Endothelial cell of umbilical vein (primary cell): ENCODE results near the gene PUS10. TPM values are rescaled to one million over a fixed set of nuclear protein-coding genes. Genes with fewer than 3 reads are reported as not detected.
A peak's percentile ranks its signal among the peaks of the same experiment; 100 is the strongest.

ENCODE experiments used
- BruUV-seq: library from RNA; stranded (reverse); fragments of 400-500 nt; replicated peaks from 2 replicates; lab custom pipeline; 2021; lab: Mats Ljungman, UMichigan
- CTCF ChIA-PET: fragments of 300-600, 350-600 bp; sonication (Branson Sonifier 250); formaldehyde crosslinking; loops from one replicate; lab custom pipeline; 2021; ENCODE audit warnings: antibody characterized with exemption, inconsistent platforms; lab: Charles Lee
- POLR2A ChIA-PET: fragments of 300-600, 350-600 bp; sonication (Branson Sonifier 250); formaldehyde crosslinking; loops from one replicate; lab custom pipeline; 2021; ENCODE audit warnings: antibody characterized with exemption, inconsistent platforms; lab: Charles Lee
- DNase-seq: peaks from one replicate; pipeline ENCODE4 v3.0.0-alpha.2; 2011; ENCODE audit warnings: low read depth, low spot score
- FAIRE-seq: peaks from 2 replicates; lab custom pipeline; 2011; peaks lifted over from hg19 to GRCh38; lab: Jason Lieb, UNC
- H2AFZ ChIP-seq: 2 replicates; pipeline ENCODE4 v1.6.0; 2012; ENCODE audit warnings: low read depth, low read length, control low read depth, inconsistent platforms
- H3K27ac ChIP-seq: 2 replicates; pipeline ENCODE4 v1.5.1; 2011; ENCODE audit warnings: low read depth, mild to moderate bottlenecking, control low read depth, low read length, moderate library complexity; ENCODE audit not compliant: insufficient read depth
- H3K27me3 ChIP-seq, 2 experiments: 2 replicates each; pipeline versions ENCODE4 v1.6.0 to v1.6.1; 2011; ENCODE audit warnings: low read length in 2 of 2, mixed read lengths in 1 of 2; ENCODE audit not compliant: control insufficient read depth in 2 of 2, insufficient read depth in 2 of 2
- H3K36me3 ChIP-seq, 2 experiments: 2 replicates in 1 of 2; 3 replicates in 1 of 2; pipeline ENCODE4 v1.5.1; 2011; ENCODE audit warnings: low read length in 2 of 2, mild to moderate bottlenecking in 1 of 2, moderate library complexity in 1 of 2; ENCODE audit not compliant: control insufficient read depth in 2 of 2, insufficient read depth in 2 of 2; ENCODE audit errors: extremely low read depth in 1 of 2
- H3K4me1 ChIP-seq: 3 replicates; pipeline ENCODE4 v1.5.1; 2011; ENCODE audit warnings: mild to moderate bottlenecking, low read length; ENCODE audit not compliant: control insufficient read depth, insufficient read depth; ENCODE audit errors: extremely low read depth
- H3K4me2 ChIP-seq: 2 replicates; pipeline ENCODE4 v1.6.1; 2011; ENCODE audit warnings: low read length, control low read depth, mixed read lengths; ENCODE audit not compliant: insufficient read depth
- H3K4me3 ChIP-seq, 3 experiments: fragments of 200-600 bp in 1 of 3; sonication (generic), shearing (Covaris generic) in 1 of 3; replicated peaks in 1 of 3; 2 replicates each; pipeline ENCODE4 v1.5.1; 2011 to 2016; ENCODE audit warnings: control low read depth in 3 of 3, low read length in 3 of 3, mild to moderate bottlenecking in 2 of 3, inconsistent platforms in 1 of 3, low read depth in 1 of 3, moderate library complexity in 1 of 3; ENCODE audit not compliant: insufficient read depth in 1 of 3
- H3K79me2 ChIP-seq: 2 replicates; pipeline ENCODE4 v1.6.0; 2012; ENCODE audit warnings: low read length, inconsistent platforms; ENCODE audit not compliant: control insufficient read depth, insufficient read depth
- H3K9ac ChIP-seq: replicated peaks from 2 replicates; pipeline ENCODE3; 2011; ENCODE audit warnings: low read length, control low read depth; ENCODE audit not compliant: insufficient read depth; ENCODE audit errors: extremely low read depth
- H3K9me1 ChIP-seq: replicated peaks from 3 replicates; pipeline ENCODE4 v1.6.0; 2011; ENCODE audit warnings: mild to moderate bottlenecking, low read length; ENCODE audit not compliant: control insufficient read depth, insufficient read depth; ENCODE audit errors: extremely low read depth
- H3K9me3 ChIP-seq: replicated peaks from 2 replicates; pipeline ENCODE4 v1.5.1; 2012; ENCODE audit warnings: low read length, inconsistent platforms; ENCODE audit not compliant: control insufficient read depth, insufficient read depth
- H4K20me1 ChIP-seq: replicated peaks from 2 replicates; pipeline ENCODE3; 2011; ENCODE audit warnings: mild to moderate bottlenecking, low read length; ENCODE audit not compliant: control insufficient read depth, insufficient read depth; ENCODE audit errors: extremely low read depth
- CTCF ChIP-seq, 2 donors: IDR thresholded peaks; 1 replicate in 1 of 2; 2 replicates in 1 of 2; pipeline ENCODE4 v1.5.1; 2011; ENCODE audit warnings: low read length in 2 of 2, mild to moderate bottlenecking in 2 of 2, moderate library complexity in 2 of 2, control low read depth in 1 of 2, inconsistent platforms in 1 of 2, low read depth in 1 of 2; ENCODE audit not compliant: insufficient read depth in 1 of 2; ENCODE audit errors: extremely low read depth in 1 of 2
- EZH2 ChIP-seq: IDR thresholded peaks from 2 replicates; pipeline ENCODE4 v1.6.1; 2012; ENCODE audit warnings: borderline replicate concordance, low read depth, mild to moderate bottlenecking, moderate library complexity, low read length, inconsistent platforms; ENCODE audit not compliant: severe bottlenecking
- FOS ChIP-seq: IDR thresholded peaks from 2 replicates; pipeline ENCODE4 v1.6.1; 2011; ENCODE audit warnings: mild to moderate bottlenecking, low read length, moderate library complexity, borderline replicate concordance; ENCODE audit not compliant: insufficient read depth
- GATA2 ChIP-seq: IDR thresholded peaks from 2 replicates; pipeline ENCODE4 v1.7.0; 2011; ENCODE audit warnings: low read depth, mild to moderate bottlenecking, moderate library complexity, mixed read lengths, low read length; ENCODE audit not compliant: insufficient read length, insufficient read depth
- JUN ChIP-seq: IDR thresholded peaks from 2 replicates; pipeline ENCODE4 v1.6.1; 2011; ENCODE audit warnings: borderline replicate concordance, low read depth; ENCODE audit not compliant: insufficient read length, insufficient read depth
- MAX ChIP-seq: IDR thresholded peaks from 2 replicates; pipeline ENCODE4 v1.6.1; 2011; ENCODE audit not compliant: insufficient read depth, insufficient read length
- MYC ChIP-seq: IDR thresholded peaks from one replicate; pipeline ENCODE4 v1.6.1; 2011; ENCODE audit warnings: mild to moderate bottlenecking, low read depth, low read length
- POLR2A ChIP-seq: IDR thresholded peaks from 2 replicates; pipeline ENCODE4 v1.6.1; 2012; ENCODE audit warnings: low read depth, mild to moderate bottlenecking, control low read depth, low read length
- POLR2AphosphoS5 ChIP-seq: IDR thresholded peaks from 2 replicates; pipeline ENCODE4 v1.6.1; 2012; ENCODE audit warnings: low read depth, mild to moderate bottlenecking, control low read depth, low read length, moderate library complexity; ENCODE audit not compliant: insufficient read depth
- dilution Hi-C: fragments of 300-500 bp; cut with MboI; formaldehyde crosslinking; loops from one replicate; pipeline ENCODE4 v1.15.0; 2019; ENCODE audit warnings: low sequenced_read_pairs; ENCODE audit not compliant: extremely low pct_ligation_motif_present
- intact Hi-C: fragments of 100-400 bp; cut with micrococcal nuclease; formaldehyde crosslinking; loops from one replicate; pipeline ENCODE4 v1.10.0; 2022
- polyA plus RNA-seq, 4 experiments: library from polyadenylated mRNA; depleted of rRNA in 3 of 4; stranded (reverse) in 3 of 4; unstranded in 1 of 4; fragments of >200 nt; gene quantifications; 2 replicates each; pipeline versions ENCODE4 v1.2.1 to v1.2.3, GENCODE V29; 2011 to 2012; ENCODE audit warnings: missing spikeins in 1 of 4
- total RNA-seq: library from RNA; stranded (reverse); gene quantifications from 2 replicates; pipeline ENCODE4 v1.2.3, GENCODE V29; 2021

The PUS10 gene
- total and polyA plus RNA-seq, 2 donors (not counting 3 experiments of a cell fraction or from before 2014, with no cell fraction given) = 3.7 to 10.3 TPM

- POLR2A ChIA-PET = no interaction called here
- Histone ChIP-seq H3K9me1 (no peaks in the 10 kb centered on the region), H3K27me3 (no peaks in the 10 kb centered on the region), H2AFZ (no peak overlapping the region), H3K27ac (no peak overlapping the region), H3K36me3 (peaks cover 6 to 13% of the 10 kb centered on the region in 2 experiments), H3K4me2 (no peak overlapping the region), H3K9me3 (no peaks in the 10 kb centered on the region), H3K9ac (no peak overlapping the region), H4K20me1 (no peaks in the 10 kb centered on the region), H3K4me3 (no peak overlapping the region), H3K79me2 (no peaks in the 10 kb centered on the region), H3K4me1 (no peaks in the 10 kb centered on the region)
- DNase-seq (peak; percentile 19), FAIRE-seq (no peak)
- TF ChIP-seq POLR2A (no peak), GATA2 (no peak), MYC (no peak), EZH2 (no peak), FOS (no peak), CTCF (IDR thresholded peaks at IDR 0.05; ENCODE audit: extremely low read depth in 1 of 2, insufficient read depth in 1 of 2, low read depth in 1 of 2, low read length in 2 of 2) (no peak), JUN (no peak), POLR2AphosphoS5 (no peak), MAX (no peak)
- CTCF ChIA-PET = interaction anchor here (1.6 kb wide), 1 partner anchor 72 kb away, joined by 5 read pairs; no protein-coding TSS in a partner anchor
- no TSS peak for BruUV-seq
- dilution Hi-C loops = no loop called here
- intact Hi-C loops = no loop called here
Observed at GRCh38 chr2:60925994-60926740, 91.9 kb downstream of the PUS10 start.
